Nephron progenitor cell (in vitro differentiated cells): ENCODE results near the gene SLIT1.

Experiments
- DNase-seq: peaks from one replicate; pipeline ENCODE4 v3.0.0; 2021
- H3K27ac Mint-ChIP-seq: 2 replicates; pipeline ENCODE4 v1.8.0; 2021; ENCODE audit warnings: mild to moderate bottlenecking, moderate library complexity, mixed read lengths
- H3K27me3 Mint-ChIP-seq: 2 replicates; pipeline ENCODE4 v1.8.0; 2021; ENCODE audit warnings: mild to moderate bottlenecking, low read depth, mixed read lengths; ENCODE audit not compliant: poor library complexity
- H3K36me3 Mint-ChIP-seq: 2 replicates; pipeline ENCODE4 v1.8.0; 2021; ENCODE audit warnings: low read depth, mixed read lengths
- H3K4me1 Mint-ChIP-seq: 2 replicates; pipeline ENCODE4 v1.8.0; 2021; ENCODE audit warnings: mixed read lengths
- H3K4me3 Mint-ChIP-seq: 2 replicates; pipeline ENCODE4 v1.8.0; 2021; ENCODE audit warnings: mild to moderate bottlenecking, moderate library complexity, mixed read lengths
- H3K9me3 Mint-ChIP-seq: 2 replicates; pipeline ENCODE4 v1.8.0; 2021; ENCODE audit warnings: mild to moderate bottlenecking, moderate library complexity, mixed read lengths
- CTCF ChIP-seq: fragments of 200-600 bp; sonication (generic); IDR thresholded peaks from 2 replicates; pipeline ENCODE4 v1.5.0; 2021; ENCODE audit warnings: antibody characterized with exemption

Gene SLIT1

GRCh38 chr10:97169063-97169462 is 16.7 kb downstream of the SLIT1 start:
- Mint-ChIP-seq H3K9me3 (no peaks in the 10 kb centered on the region), H3K36me3 (no peaks in the 10 kb centered on the region), H3K4me3 (no peak overlapping the region), H3K4me1 (peaks cover 72% of the 10 kb centered on the region), H3K27me3 (no peaks in the 10 kb centered on the region), H3K27ac (no peak overlapping the region)
- no peak for TF ChIP-seq CTCF
- DNase-seq, result no peak

GRCh38 chr10:97168645-97169044 is 17.1 kb downstream of the SLIT1 start:
- Mint-ChIP-seq H3K36me3 (no peaks in the 10 kb centered on the region), H3K4me3 (no peak overlapping the region), H3K4me1 (peaks cover 76% of the 10 kb centered on the region)

DNA sequence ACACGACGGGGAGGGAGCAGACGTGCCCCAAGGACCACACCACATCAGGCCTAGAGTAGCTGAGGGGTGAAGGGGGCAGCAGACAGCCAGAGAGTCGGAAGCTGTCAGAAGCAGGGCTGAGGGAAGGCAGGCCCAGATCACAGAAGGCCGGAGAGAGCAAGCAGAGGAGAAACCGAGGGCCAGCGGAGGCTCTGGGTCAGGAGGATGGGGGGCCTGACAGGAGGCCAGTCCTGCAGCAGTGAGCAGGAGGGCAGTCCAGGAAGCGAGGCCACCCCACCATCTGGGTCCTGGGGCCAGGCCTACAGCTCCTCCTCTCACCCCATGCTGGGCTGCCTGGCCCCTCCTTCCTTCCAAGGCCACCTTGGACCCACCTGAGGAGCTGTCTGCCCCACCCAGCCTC is 20.3 kb downstream of the SLIT1 start:
- TF ChIP-seq CTCF, result no peak
- peaks cover 78% of the 10 kb centered on the region for H3K4me1 Mint-ChIP-seq
- no peaks in the 10 kb centered on the region for H3K9me3 Mint-ChIP-seq
- H3K27ac Mint-ChIP-seq, result peak overlapping the region; percentile 90
- peaks cover 3% of the 10 kb centered on the region for H3K36me3 Mint-ChIP-seq
- no peaks in the 10 kb centered on the region for H3K27me3 Mint-ChIP-seq
- no peak for DNase-seq
- H3K4me3 Mint-ChIP-seq, result no peak overlapping the region

More at GRCh38 chr10:97168645-97169044, 17.1 kb downstream of the SLIT1 start:
- H3K27ac Mint-ChIP-seq, result no peak overlapping the region
- H3K9me3 Mint-ChIP-seq, result no peaks in the 10 kb centered on the region
- TF ChIP-seq CTCF, result no peak
- no peak for DNase-seq
- no peaks in the 10 kb centered on the region for H3K27me3 Mint-ChIP-seq

DNA sequence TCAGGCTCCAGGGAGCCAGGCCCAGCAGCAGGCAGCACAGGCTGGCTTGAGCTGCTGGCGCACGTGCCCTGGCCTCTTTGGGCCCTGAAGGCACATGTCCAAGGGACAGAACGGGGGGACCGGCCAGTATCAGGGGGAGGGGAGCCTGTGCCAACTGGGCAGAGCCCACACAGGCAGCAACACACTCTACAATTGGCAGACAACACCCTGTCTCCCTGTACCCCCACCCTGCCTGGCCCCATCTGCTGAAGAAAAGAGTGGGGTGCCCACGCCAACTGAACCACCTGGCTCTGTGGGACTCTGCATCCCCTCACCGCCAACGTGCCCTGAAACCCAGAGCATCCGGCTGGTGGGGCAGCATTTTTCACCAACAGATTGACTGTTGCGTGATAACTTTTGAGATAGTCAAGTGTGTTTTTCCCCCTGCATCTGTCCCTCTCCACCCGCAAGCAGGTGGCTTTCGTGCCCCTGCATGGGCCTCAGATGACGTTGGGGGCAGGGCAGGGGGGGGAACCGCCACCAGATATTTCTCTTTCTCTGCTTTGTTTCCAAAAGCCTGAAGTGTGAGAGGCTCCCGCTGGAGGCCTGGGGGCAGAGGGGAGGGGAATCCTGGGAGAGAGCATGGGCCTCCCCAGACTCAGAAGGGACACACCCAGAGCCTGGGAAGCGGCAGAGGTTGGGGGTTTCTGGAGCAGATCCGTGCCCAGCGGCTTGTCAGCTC is 21.8 kb downstream of the SLIT1 start:
- no peak for TF ChIP-seq CTCF
- Mint-ChIP-seq H3K36me3 (peaks cover 3% of the 10 kb centered on the region), H3K27ac (no peak overlapping the region), H3K4me3 (no peak overlapping the region), H3K9me3 (no peaks in the 10 kb centered on the region), H3K4me1 (peaks cover 78% of the 10 kb centered on the region), H3K27me3 (no peaks in the 10 kb centered on the region)
- DNase-seq, result no peak

DNA sequence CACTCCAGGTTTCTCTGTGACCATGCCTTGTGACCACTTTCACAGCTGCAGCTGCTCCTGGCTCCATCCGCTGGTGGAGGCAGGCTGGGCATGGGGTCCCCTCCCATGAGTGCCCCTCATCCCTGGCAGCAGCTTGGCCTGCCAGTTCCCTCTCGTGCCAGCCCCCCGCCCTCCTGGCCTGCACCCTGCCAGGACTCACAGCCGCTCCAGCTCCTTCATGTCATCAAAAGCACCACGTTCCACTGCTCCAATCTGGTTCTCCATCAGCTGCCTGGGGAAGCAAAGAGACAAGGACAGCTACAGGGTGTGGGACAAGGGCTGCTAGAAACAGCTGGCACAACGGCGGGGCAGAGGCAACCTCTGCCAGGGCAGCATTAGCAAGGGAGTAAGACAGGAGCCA is 22.6 kb downstream of the SLIT1 start:
- no peak for TF ChIP-seq CTCF

More for the DNA sequence above, 22.6 kb downstream of the SLIT1 start:
- H3K4me3 Mint-ChIP-seq, result no peak overlapping the region
- peaks cover 76% of the 10 kb centered on the region for H3K4me1 Mint-ChIP-seq
- H3K9me3 Mint-ChIP-seq, result no peaks in the 10 kb centered on the region
- H3K36me3 Mint-ChIP-seq, result peaks cover 3% of the 10 kb centered on the region
- H3K27me3 Mint-ChIP-seq, result no peaks in the 10 kb centered on the region
- no peak overlapping the region for H3K27ac Mint-ChIP-seq
- DNase-seq, result no peak
